Measurements from ENCODE around the gene IFNLR1.

GRCh38 chr1:24222793-24223192, 35.7 kb upstream of the IFNLR1 start:
- TF ChIP-seq EP300 (IDR thresholded peaks at IDR 0.05) (no peak), POLR2A (IDR thresholded peaks at IDR 0.05) (no peak), CTCF (IDR thresholded peaks at IDR 0.05) (no peak)
